AG09309 (cell line): ENCODE measurements around the gene FAM153A.
"Not testable (repeated sequence)": the region's sequence is repeated elsewhere in the genome, so short reads cannot be mapped to it uniquely, and the experiment has no call there.

Experiments
- DNase-seq: peaks from one replicate; pipeline ENCODE4 v3.0.0-alpha.2; 2010; ENCODE audit warnings: low read depth
- H3K4me3 ChIP-seq: 2 replicates; pipeline ENCODE4 v1.5.1; 2011; ENCODE audit warnings: mild to moderate bottlenecking, low read depth, low read length, moderate library complexity; ENCODE audit not compliant: control insufficient read depth

FAM153A gene

DNA sequence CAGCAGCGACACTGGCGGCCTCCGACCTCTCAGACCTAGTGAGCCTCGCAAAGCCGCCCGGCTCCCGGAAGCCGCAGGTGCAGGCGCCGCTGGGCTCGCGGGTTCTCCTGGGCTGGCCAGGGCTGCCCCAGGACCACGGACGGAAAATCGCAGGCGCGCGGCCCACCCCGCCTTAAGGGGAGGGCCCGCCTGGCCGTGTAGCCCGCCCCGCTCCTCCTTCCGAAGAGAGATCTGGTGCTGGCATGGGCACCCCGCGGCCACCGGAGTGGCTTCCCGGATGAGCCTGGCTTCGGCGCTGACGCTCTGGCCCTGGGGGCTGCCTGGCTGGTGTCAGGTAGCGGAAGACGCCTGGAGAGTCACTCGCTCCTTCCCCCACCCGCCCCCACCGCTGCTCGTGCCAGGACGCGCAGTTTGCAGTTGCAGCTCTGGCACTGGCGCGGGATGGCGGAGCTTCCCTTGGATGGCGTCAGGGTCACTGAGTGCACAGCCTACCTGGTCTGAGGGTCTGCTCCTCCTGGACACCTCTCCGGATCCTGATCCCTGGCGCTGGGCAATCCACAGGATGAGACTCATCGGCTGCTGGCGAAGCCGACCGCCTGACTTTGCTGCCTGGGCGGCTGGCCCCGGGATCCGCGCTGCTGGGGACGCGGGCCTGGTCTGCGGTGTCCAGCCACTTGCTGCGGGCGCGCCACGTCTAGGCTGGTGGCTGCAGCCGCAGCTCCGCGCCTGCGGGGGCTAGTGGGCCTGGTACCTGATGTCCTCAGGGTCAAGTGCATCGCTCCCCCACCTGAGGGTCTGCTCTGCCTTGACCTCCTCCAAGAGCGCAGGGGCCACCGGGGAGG, at the start of gene FAM153A:
Gene FAM153A, minus strand, starts transcription at position 108 of the 842 bp plus-strand sequence.
- DNase-seq, H3K4me3 ChIP-seq: not testable (repeated sequence)

DNA sequence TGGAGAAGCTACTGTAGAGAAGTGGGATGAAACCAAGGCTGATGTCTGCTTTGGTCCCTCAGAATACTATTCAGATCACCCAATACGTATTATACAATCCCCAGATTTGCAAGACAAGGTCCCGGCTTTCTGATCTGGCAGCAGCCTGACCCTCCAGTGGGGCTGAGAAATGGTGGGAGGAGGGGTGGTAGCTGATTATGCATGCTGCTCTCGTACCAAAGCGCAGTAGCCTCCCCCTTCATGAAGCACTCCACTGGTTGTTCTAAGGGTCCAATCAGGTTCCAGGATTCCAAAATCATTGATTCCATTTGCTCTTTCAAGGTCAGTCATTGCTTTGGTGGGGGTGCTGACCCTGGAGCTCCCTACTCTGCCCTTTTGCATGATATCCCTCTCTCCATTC, 49.6 kb upstream of the FAM153A start:
- not testable (repeated sequence) for DNase-seq, H3K4me3 ChIP-seq

DNA sequence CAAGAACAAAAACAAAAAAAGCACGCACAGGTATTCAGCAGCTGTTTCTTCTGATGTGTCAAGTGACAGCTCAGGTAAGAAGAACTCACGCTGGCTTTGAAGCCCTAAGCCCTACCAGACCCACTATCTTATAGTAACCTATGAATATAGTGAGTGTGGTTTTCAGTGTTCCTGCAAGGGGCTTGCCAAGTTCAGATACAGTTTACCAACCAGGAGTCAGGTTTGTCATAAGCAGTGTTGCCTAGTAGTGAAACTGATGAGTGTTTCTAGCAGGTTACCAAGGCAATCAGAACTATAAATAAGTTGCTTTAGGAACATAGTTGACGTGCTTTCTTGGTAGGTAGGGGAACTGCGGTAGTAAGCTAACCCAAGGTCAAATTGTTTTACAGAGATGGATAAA, 43.4 kb upstream of the FAM153A start:
- H3K4me3 ChIP-seq, DNase-seq: not testable (repeated sequence)

GRCh38 chr5:177824776-177825175, 42.1 kb upstream of the FAM153A start:
- not testable (repeated sequence) for H3K4me3 ChIP-seq, DNase-seq

- not testable (repeated sequence) for DNase-seq, H3K4me3 ChIP-seq
Observed at GRCh38 chr5:177822489-177822888, 39.8 kb upstream of the FAM153A start.

GRCh38 chr5:177819664-177820063, 37.0 kb upstream of the FAM153A start:
- H3K4me3 ChIP-seq, DNase-seq: not testable (repeated sequence)

DNA sequence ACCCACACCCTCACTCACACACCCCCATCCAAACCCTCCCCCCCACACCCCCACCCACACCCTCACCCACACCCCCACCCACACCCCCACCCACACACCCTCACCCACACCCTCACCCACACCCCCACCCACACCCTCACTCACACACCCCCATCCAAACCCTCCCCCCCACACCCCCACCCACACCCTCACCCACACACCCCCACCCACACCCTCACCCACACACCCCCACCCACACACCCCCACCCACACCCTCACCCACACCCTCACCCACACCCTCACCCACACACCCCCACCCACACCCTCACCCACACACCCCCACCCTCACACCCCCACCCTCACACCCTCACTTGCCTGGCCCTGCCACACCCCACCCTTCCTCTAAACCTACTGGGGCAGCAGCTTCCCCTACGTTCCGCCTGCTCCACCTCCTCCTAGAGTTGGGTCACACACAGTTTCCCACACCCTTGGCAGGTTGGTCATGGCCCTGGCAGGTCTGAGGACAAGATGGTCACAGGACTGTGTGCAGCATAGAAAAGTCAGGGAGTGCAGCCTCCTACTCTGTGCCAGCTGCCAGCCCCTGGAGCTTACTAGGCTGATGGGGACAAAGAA, 30.2 kb upstream of the FAM153A start:
- not testable (repeated sequence) for H3K4me3 ChIP-seq, DNase-seq

- DNase-seq, H3K4me3 ChIP-seq: not testable (repeated sequence)
Observed at GRCh38 chr5:177812160-177812743, 29.6 kb upstream of the FAM153A start.

GRCh38 chr5:177809209-177809913, 26.7 kb upstream of the FAM153A start:
- not testable (repeated sequence) for DNase-seq, H3K4me3 ChIP-seq

- H3K4me3 ChIP-seq, DNase-seq: not testable (repeated sequence)
Observed at GRCh38 chr5:177808420-177808819, 25.7 kb upstream of the FAM153A start.

DNA sequence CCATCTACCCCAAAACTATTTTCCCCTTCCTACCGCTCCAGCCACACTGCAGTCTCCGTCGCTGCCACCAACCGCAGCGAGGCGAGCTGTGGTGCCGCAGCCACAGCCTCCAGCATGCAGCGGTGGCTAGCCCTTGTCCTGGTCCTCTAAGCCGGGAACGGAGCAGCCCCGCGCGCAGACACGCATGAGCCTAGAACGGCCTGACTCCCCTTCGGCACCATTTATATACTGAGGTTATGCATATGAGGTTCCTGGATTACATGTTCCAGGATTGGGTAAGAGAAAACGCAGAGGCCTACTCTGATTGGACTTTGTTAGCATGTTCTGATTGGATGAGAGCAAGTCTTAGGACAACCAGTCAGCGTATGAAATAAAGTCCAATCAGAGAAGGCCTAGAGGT, 24.6 kb upstream of the FAM153A start:
- DNase-seq, H3K4me3 ChIP-seq: not testable (repeated sequence)

- not testable (repeated sequence) for H3K4me3 ChIP-seq, DNase-seq
Observed at GRCh38 chr5:177801427-177801826, 18.7 kb upstream of the FAM153A start.

DNA sequence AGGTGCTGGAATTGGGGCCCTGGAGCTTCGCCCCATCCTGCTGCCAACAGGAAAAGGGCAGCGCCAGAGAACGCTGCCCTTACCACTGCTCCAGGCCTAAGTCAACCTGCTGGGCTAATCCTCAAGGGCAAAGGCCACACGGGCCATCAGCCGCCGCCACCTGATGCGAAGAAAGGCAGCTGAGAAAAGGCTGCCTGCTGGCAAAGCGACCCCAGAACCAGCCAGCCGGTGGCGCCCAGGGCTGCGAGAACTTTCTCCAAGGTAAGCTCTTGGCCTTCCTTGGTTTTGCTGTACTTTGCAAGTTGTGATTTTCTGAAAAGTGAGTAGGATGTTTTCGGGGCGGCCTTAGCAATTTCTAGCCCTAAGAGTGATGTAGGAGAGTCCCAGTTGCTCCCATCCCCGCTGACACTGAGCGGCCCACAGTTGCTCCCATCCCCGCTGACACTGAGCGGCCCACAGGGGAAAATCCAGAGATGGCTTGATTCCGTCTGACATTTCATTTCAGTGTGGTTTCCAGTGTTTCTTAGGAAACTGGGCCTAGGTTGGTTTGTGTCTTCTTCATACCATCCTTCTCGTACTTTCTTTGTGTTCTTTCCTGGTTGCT, 15.6 kb upstream of the FAM153A start:
- not testable (repeated sequence) for DNase-seq, H3K4me3 ChIP-seq

DNA sequence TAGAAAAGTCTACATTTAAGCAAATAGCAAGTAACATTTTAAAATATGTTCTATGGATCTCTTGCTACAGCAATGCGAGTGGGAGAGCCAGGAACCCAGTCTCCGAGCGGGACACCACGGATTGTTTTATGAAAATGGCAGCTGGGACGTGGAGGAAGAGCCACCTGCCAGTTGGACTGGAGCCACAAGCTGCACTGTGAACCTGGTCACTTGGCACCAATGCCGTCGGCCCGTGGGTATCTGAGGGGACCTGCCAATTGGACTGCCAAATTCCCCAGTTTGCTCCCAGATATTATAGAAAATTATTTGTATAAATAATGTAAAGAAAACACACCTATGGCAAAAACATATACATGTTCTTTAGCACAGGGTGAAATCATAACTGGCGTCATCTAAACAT, 10.6 kb upstream of the FAM153A start:
- H3K4me3 ChIP-seq, DNase-seq: not testable (repeated sequence)

- not testable (repeated sequence) for H3K4me3 ChIP-seq, DNase-seq
Observed at GRCh38 chr5:177791649-177792048, 8.9 kb upstream of the FAM153A start.

- DNase-seq, H3K4me3 ChIP-seq: not testable (repeated sequence)
Observed at GRCh38 chr5:177782169-177782568, 530 bp downstream of the FAM153A start.

- not testable (repeated sequence) for H3K4me3 ChIP-seq, DNase-seq
Observed at GRCh38 chr5:177771206-177771605, 11.5 kb downstream of the FAM153A start.

- not testable (repeated sequence) for DNase-seq, H3K4me3 ChIP-seq
Observed at GRCh38 chr5:177770646-177771045, 12.1 kb downstream of the FAM153A start.
